Activated CD4-positive, alpha-beta T cell treated with anti-CD3 and anti-CD28 coated beads, Interleukin-2, Interleukin-6, amounts not matched to agents 100 ng/mL and 50 ng/mL, durations not matched to agents 16 hours and 8 hours (primary cell): ENCODE measurements around the gene WRAP53.
"Not testable (repeated sequence)": the region's sequence is repeated elsewhere in the genome, so short reads cannot be mapped to it uniquely, and the experiment has no call there.

Experiments used
- DNase-seq: peaks from one replicate; pipeline ENCODE4 v3.0.0-alpha.2; 2020

WRAP53 gene

GRCh38 chr17:7687908-7688807 is at the start of gene WRAP53:
Gene WRAP53 (plus strand): TSS chr17:7688477. CDS start chr17:7688649, 172 bp downstream.
- peak; percentile 98 for DNase-seq

GRCh38 chr17:7640783-7641182 is 47.5 kb upstream of the WRAP53 start:
- DNase-seq = no peak

GRCh38 chr17:7641635-7642034 is 46.6 kb upstream of the WRAP53 start:
- DNase-seq = not testable (repeated sequence)

GRCh38 chr17:7644775-7645174 is 43.5 kb upstream of the WRAP53 start:
- DNase-seq = peak; percentile 32

GRCh38 chr17:7646457-7646856 is 41.8 kb upstream of the WRAP53 start:
- no peak for DNase-seq

GRCh38 chr17:7647018-7647417 is 41.3 kb upstream of the WRAP53 start:
- no peak for DNase-seq

- peak; percentile 51 for DNase-seq
These were observed 37.7 kb upstream of the WRAP53 start, which contains the start of gene ATP1B2 for GRCh38 chr17:7650509-7651096. Gene ATP1B2 (plus strand): TSS chr17:7650926. CDS start chr17:7651519, 593 bp downstream.

- DNase-seq = no peak
These were observed 37.1 kb upstream of the WRAP53 start for GRCh38 chr17:7651097-7651664.

- DNase-seq = no peak
These were observed 36.5 kb upstream of the WRAP53 start for GRCh38 chr17:7651665-7652387.

- DNase-seq = no peak
These were observed 35.6 kb upstream of the WRAP53 start for GRCh38 chr17:7652388-7653356.

- no peak for DNase-seq
These were observed 33.3 kb upstream of the WRAP53 start for GRCh38 chr17:7654832-7655540.

GRCh38 chr17:7655541-7655840 is 32.8 kb upstream of the WRAP53 start:
- no peak for DNase-seq

GRCh38 chr17:7656958-7657609 is 31.2 kb upstream of the WRAP53 start:
- DNase-seq = no peak

GRCh38 chr17:7667656-7668406 is 20.4 kb upstream of the WRAP53 start:
- DNase-seq = no peak

- no peak for DNase-seq
These were observed 19.8 kb upstream of the WRAP53 start for GRCh38 chr17:7668482-7668881.

- DNase-seq = peak; percentile 51
These were observed 15.0 kb upstream of the WRAP53 start for GRCh38 chr17:7673239-7673638.

- DNase-seq = no peak
These were observed 13.3 kb upstream of the WRAP53 start for GRCh38 chr17:7674934-7675333.

- no peak for DNase-seq
These were observed 11.7 kb upstream of the WRAP53 start for GRCh38 chr17:7676533-7676932.

GRCh38 chr17:7677388-7678067 is 10.7 kb upstream of the WRAP53 start:
- no peak for DNase-seq
